Measurements from ENCODE around the gene LMLN. TPM values are rescaled to one million over a fixed set of nuclear protein-coding genes. Genes with fewer than 3 reads are reported as not detected.

LMLN gene
- polyA plus RNA-seq, 2 of the 4 experiments (the other 2 are of a cell fraction): 2.4 to 5.6 TPM

DNA sequence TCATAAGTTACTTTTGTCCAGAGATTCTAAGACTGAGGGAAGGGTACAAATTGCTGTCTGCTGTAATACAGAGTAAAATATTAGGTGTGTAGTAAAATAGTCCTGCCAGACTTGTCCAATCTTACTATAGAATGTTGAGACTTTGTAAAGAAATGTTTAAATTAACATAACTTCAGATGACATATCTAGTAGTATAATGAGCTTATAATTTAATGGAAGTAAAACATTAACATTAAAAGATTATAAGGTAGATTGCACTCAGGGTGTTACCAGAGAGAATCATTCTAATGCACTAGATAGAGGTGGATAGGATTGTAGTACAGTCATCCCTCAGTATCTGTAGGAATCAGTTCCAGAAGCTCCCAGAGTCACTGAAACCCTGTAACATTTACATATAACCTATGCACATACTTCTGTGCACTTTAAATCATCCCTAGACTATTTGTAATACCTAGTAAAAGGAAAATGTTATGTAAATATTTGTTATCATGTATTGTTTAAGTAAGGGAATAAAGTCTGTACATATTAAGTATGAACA, 130.8 kb downstream of the LMLN start:
- no peak overlapping the region for H3K4me3 ChIP-seq
- FAIRE-seq (no peak), ATAC-seq (no peak), DNase-seq (ENCODE audit: low read depth in 1 of 2, low spot score in 1 of 2) (no peak)
- CTCF ChIA-PET: interaction anchor here (1.3 to 4.1 kb wide), 3 partner anchors 11 to 41 kb away, joined by 3 to 23 read pairs (median 6); no protein-coding TSS in a partner anchor
- no peak overlapping the region for H3K27ac ChIP-seq
- TF ChIP-seq, protein P1, sequence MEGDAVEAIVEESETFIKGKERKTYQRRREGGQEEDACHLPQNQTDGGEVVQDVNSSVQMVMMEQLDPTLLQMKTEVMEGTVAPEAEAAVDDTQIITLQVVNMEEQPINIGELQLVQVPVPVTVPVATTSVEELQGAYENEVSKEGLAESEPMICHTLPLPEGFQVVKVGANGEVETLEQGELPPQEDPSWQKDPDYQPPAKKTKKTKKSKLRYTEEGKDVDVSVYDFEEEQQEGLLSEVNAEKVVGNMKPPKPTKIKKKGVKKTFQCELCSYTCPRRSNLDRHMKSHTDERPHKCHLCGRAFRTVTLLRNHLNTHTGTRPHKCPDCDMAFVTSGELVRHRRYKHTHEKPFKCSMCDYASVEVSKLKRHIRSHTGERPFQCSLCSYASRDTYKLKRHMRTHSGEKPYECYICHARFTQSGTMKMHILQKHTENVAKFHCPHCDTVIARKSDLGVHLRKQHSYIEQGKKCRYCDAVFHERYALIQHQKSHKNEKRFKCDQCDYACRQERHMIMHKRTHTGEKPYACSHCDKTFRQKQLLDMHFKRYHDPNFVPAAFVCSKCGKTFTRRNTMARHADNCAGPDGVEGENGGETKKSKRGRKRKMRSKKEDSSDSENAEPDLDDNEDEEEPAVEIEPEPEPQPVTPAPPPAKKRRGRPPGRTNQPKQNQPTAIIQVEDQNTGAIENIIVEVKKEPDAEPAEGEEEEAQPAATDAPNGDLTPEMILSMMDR (IDR thresholded peaks at IDR 0.05): no peak
- TF ChIP-seq MAZ (IDR thresholded peaks at IDR 0.05; ENCODE audit: borderline replicate concordance, low read depth, low read length) (no peak), ZNF302 (CRISPR knock-in tag; IDR thresholded peaks at IDR 0.05) (no peak), TFCP2L1 (CRISPR knock-in tag; IDR thresholded peaks at IDR 0.05) (no peak), CHD4 (IDR thresholded peaks at IDR 0.05; ENCODE audit: borderline replicate concordance) (no peak), ZSCAN20 (CRISPR knock-in tag; IDR thresholded peaks at IDR 0.05) (no peak), CHD2 (IDR thresholded peaks at IDR 0.05; ENCODE audit: low read length, partially characterized antibody) (no peak), GATA3 (IDR thresholded peaks at IDR 0.05; ENCODE audit: borderline replicate concordance) (no peak)
- H3K4me2 ChIP-seq: no peak overlapping the region
- no peaks in the 10 kb centered on the region for H3K9me3 ChIP-seq
- POLR2A ChIA-PET: no interaction called here
- no peaks in the 10 kb centered on the region for H3K4me1 ChIP-seq

DNA sequence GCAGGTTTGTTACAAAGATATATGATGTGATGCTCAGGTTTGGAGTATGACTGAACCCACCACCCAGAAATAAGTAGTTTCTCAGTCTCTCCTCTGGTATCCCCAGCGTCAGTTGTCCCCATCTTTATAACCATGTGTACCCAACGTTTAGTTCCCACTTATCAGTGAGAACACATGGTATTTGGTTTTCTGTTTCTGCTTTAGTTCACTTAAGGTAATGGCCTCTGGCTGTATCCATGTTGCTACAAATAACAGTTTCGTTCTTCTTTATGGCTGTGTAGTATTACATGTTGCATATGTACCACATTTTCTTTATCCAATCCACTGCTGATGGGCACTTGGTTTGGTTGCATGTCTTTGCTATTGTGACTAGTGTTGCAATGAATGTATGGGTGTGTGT, 132.3 kb downstream of the LMLN start:
- H3K4me2 ChIP-seq: no peak overlapping the region
- ChIA-PET POLR2A (no interaction called here), CTCF (interaction anchor here (4.0 kb wide), 1 partner anchor 12 kb away, joined by 19 read pairs; no protein-coding TSS in a partner anchor)
- DNase-seq (ENCODE audit: low read depth in 1 of 2, low spot score in 1 of 2): no peak
- H3K4me1 ChIP-seq: no peaks in the 10 kb centered on the region
- no peaks in the 10 kb centered on the region for H3K9me3 ChIP-seq
- WGBS (ENCODE audit: missing lambda C conversion rate): 0% methylated on average over 3 of the region's 3 CpGs
- H3K27ac ChIP-seq: no peak overlapping the region
- no peak for FAIRE-seq
- no peak for ATAC-seq
- TF ChIP-seq FOSB (CRISPR knock-in tag; IDR thresholded peaks at IDR 0.05) (no peak), RNF2 (IDR thresholded peaks at IDR 0.05; ENCODE audit: borderline replicate concordance, low read depth) (no peak), PHF8 (IDR thresholded peaks at IDR 0.05; ENCODE audit: borderline replicate concordance, low read depth) (no peak), SREBF2 (IDR thresholded peaks at IDR 0.05) (no peak), POLR2A (IDR thresholded peaks at IDR 0.05; ENCODE audit: low read length) (no peak), NPAS2 (CRISPR knock-in tag; IDR thresholded peaks at IDR 0.05; ENCODE audit: borderline replicate concordance) (no peak), JUNB (IDR thresholded peaks at IDR 0.05) (no peak), NFE2L2 (conservative IDR thresholded peaks at IDR 0.05; ENCODE audit: low read length) (no peak), HOXA7 (CRISPR knock-in tag; IDR thresholded peaks at IDR 0.05) (no peak), KDM5A (IDR thresholded peaks at IDR 0.05) (no peak)
- TF ChIP-seq, protein P2, sequence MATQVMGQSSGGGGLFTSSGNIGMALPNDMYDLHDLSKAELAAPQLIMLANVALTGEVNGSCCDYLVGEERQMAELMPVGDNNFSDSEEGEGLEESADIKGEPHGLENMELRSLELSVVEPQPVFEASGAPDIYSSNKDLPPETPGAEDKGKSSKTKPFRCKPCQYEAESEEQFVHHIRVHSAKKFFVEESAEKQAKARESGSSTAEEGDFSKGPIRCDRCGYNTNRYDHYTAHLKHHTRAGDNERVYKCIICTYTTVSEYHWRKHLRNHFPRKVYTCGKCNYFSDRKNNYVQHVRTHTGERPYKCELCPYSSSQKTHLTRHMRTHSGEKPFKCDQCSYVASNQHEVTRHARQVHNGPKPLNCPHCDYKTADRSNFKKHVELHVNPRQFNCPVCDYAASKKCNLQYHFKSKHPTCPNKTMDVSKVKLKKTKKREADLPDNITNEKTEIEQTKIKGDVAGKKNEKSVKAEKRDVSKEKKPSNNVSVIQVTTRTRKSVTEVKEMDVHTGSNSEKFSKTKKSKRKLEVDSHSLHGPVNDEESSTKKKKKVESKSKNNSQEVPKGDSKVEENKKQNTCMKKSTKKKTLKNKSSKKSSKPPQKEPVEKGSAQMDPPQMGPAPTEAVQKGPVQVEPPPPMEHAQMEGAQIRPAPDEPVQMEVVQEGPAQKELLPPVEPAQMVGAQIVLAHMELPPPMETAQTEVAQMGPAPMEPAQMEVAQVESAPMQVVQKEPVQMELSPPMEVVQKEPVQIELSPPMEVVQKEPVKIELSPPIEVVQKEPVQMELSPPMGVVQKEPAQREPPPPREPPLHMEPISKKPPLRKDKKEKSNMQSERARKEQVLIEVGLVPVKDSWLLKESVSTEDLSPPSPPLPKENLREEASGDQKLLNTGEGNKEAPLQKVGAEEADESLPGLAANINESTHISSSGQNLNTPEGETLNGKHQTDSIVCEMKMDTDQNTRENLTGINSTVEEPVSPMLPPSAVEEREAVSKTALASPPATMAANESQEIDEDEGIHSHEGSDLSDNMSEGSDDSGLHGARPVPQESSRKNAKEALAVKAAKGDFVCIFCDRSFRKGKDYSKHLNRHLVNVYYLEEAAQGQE (IDR thresholded peaks at IDR 0.05): no peak
- TF ChIP-seq, protein P1 (IDR thresholded peaks at IDR 0.05): no peak
- TF ChIP-seq, protein P3, sequence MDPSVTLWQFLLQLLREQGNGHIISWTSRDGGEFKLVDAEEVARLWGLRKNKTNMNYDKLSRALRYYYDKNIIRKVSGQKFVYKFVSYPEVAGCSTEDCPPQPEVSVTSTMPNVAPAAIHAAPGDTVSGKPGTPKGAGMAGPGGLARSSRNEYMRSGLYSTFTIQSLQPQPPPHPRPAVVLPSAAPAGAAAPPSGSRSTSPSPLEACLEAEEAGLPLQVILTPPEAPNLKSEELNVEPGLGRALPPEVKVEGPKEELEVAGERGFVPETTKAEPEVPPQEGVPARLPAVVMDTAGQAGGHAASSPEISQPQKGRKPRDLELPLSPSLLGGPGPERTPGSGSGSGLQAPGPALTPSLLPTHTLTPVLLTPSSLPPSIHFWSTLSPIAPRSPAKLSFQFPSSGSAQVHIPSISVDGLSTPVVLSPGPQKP (IDR thresholded peaks at IDR 0.05; ENCODE audit: low read depth, low read length): no peak
- TF ChIP-seq, protein P4, sequence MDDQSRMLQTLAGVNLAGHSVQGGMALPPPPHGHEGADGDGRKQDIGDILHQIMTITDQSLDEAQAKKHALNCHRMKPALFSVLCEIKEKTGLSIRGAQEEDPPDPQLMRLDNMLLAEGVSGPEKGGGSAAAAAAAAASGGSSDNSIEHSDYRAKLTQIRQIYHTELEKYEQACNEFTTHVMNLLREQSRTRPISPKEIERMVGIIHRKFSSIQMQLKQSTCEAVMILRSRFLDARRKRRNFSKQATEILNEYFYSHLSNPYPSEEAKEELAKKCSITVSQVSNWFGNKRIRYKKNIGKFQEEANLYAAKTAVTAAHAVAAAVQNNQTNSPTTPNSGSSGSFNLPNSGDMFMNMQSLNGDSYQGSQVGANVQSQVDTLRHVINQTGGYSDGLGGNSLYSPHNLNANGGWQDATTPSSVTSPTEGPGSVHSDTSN (IDR thresholded peaks at IDR 0.05): no peak
- H3K4me3 ChIP-seq: no peak overlapping the region

All from A549 (cell line).